ENCODE data around the gene LAMB4.

- TF ChIP-seq CTCF (conservative IDR thresholded peaks at IDR 0.05 in 1 of 2, IDR thresholded peaks at IDR 0.05 in 1 of 2; ENCODE audit: low read depth in 1 of 2, low read length in 2 of 2) = no peak
- no peak for TF ChIP-seq EZH2 (IDR thresholded peaks at IDR 0.05; ENCODE audit: low read length, missing control alignments)
These were observed 81.7 kb downstream of the LAMB4 start for GRCh38 chr7:108048422-108048821.
